ENCODE measurements around the gene ERC2. TPM values are rescaled to one million over a fixed set of nuclear protein-coding genes. Genes with fewer than 3 reads are reported as not detected.

The ERC2 gene
- total RNA-seq, 1 donor from 2014 or later, result 7.4 TPM

- H3K4me1 Mint-ChIP-seq (ENCODE audit: low read depth, unreplicated experiment), result no peaks in the 10 kb centered on the region
- no peak for TF ChIP-seq CTCF (IDR thresholded peaks at IDR 0.05; ENCODE audit: insufficient read depth, low read depth, low read length)
- no peak for TF ChIP-seq EZH2 (IDR thresholded peaks at IDR 0.05; ENCODE audit: insufficient read depth, low read length)
- Histone ChIP-seq H3K4me3 (ENCODE audit: insufficient read depth, low read depth, low read length) (no peak overlapping the region), H2AFZ (ENCODE audit: low read depth, low read length) (no peak overlapping the region), H4K20me1 (ENCODE audit: insufficient read depth, low read length) (no peaks in the 10 kb centered on the region), H3K9ac (ENCODE audit: low read length) (no peak overlapping the region), H3K4me2 (ENCODE audit: low read length) (no peak overlapping the region), H3K4me1 (ENCODE audit: insufficient read depth, low read length) (no peaks in the 10 kb centered on the region), H3K27ac (ENCODE audit: low read depth, low read length) (no peak overlapping the region), H3K27me3 (ENCODE audit: insufficient read depth, low read length) (no peaks in the 10 kb centered on the region), H3K9me3 (ENCODE audit: insufficient read depth, low read depth, low read length) (no peaks in the 10 kb centered on the region), H3K79me2 (ENCODE audit: insufficient read depth, low read length) (no peaks in the 10 kb centered on the region), H3K36me3 (ENCODE audit: insufficient read depth, low read length) (no peaks in the 10 kb centered on the region)
- no peak for FAIRE-seq
- no peaks in the 10 kb centered on the region for H3K36me3 Mint-ChIP-seq (ENCODE audit: low read depth, unreplicated experiment)
- no peaks in the 10 kb centered on the region for H3K9me3 Mint-ChIP-seq (ENCODE audit: unreplicated experiment)
- no peak for DNase-seq (ENCODE audit: low read depth)
- H3K27me3 Mint-ChIP-seq (ENCODE audit: low read depth, unreplicated experiment), result no peaks in the 10 kb centered on the region
- no peak overlapping the region for H3K4me3 Mint-ChIP-seq (ENCODE audit: unreplicated experiment)
- H3K27ac Mint-ChIP-seq (ENCODE audit: unreplicated experiment), result no peak overlapping the region
These were observed 408.5 kb downstream of the ERC2 start for GRCh38 chr3:56059731-56060130.

GRCh38 chr3:56055951-56056350, 412.3 kb downstream of the ERC2 start:
- Histone ChIP-seq H4K20me1 (ENCODE audit: insufficient read depth, low read length) (no peaks in the 10 kb centered on the region), H3K79me2 (ENCODE audit: insufficient read depth, low read length) (no peaks in the 10 kb centered on the region), H3K9ac (ENCODE audit: low read length) (no peak overlapping the region), H3K4me1 (ENCODE audit: insufficient read depth, low read length) (no peaks in the 10 kb centered on the region), H3K36me3 (ENCODE audit: insufficient read depth, low read length) (no peaks in the 10 kb centered on the region), H3K27ac (ENCODE audit: low read depth, low read length) (no peak overlapping the region), H3K4me3 (ENCODE audit: insufficient read depth, low read depth, low read length) (no peak overlapping the region), H3K4me2 (ENCODE audit: low read length) (no peak overlapping the region), H3K9me3 (ENCODE audit: insufficient read depth, low read depth, low read length) (no peaks in the 10 kb centered on the region), H2AFZ (ENCODE audit: low read depth, low read length) (no peak overlapping the region), H3K27me3 (ENCODE audit: insufficient read depth, low read length) (no peaks in the 10 kb centered on the region)
- Mint-ChIP-seq H3K4me3 (ENCODE audit: unreplicated experiment) (no peak overlapping the region), H3K27ac (ENCODE audit: unreplicated experiment) (no peak overlapping the region), H3K9me3 (ENCODE audit: unreplicated experiment) (no peaks in the 10 kb centered on the region), H3K4me1 (ENCODE audit: low read depth, unreplicated experiment) (no peaks in the 10 kb centered on the region), H3K36me3 (ENCODE audit: low read depth, unreplicated experiment) (no peaks in the 10 kb centered on the region), H3K27me3 (ENCODE audit: low read depth, unreplicated experiment) (peaks cover 2% of the 10 kb centered on the region)
- FAIRE-seq (no peak), DNase-seq (ENCODE audit: low read depth) (no peak)
- no peak for TF ChIP-seq CTCF (IDR thresholded peaks at IDR 0.05; ENCODE audit: insufficient read depth, low read depth, low read length)
- no peak for TF ChIP-seq EZH2 (IDR thresholded peaks at IDR 0.05; ENCODE audit: insufficient read depth, low read length)

- no peak overlapping the region for H3K27ac Mint-ChIP-seq (ENCODE audit: unreplicated experiment)
- H3K4me3 Mint-ChIP-seq (ENCODE audit: unreplicated experiment), result no peak overlapping the region
- peaks cover 2% of the 10 kb centered on the region for H3K27me3 Mint-ChIP-seq (ENCODE audit: low read depth, unreplicated experiment)
- H3K36me3 ChIP-seq (ENCODE audit: insufficient read depth, low read length), result no peaks in the 10 kb centered on the region
- no peak overlapping the region for H3K4me3 ChIP-seq (ENCODE audit: insufficient read depth, low read depth, low read length)
- no peaks in the 10 kb centered on the region for H3K27me3 ChIP-seq (ENCODE audit: insufficient read depth, low read length)
- H3K9ac ChIP-seq (ENCODE audit: low read length), result no peak overlapping the region
- H2AFZ ChIP-seq (ENCODE audit: low read depth, low read length), result no peak overlapping the region
- no peak overlapping the region for H3K4me2 ChIP-seq (ENCODE audit: low read length)
- no peak for DNase-seq (ENCODE audit: low read depth)
- TF ChIP-seq CTCF (IDR thresholded peaks at IDR 0.05; ENCODE audit: insufficient read depth, low read depth, low read length) (no peak), EZH2 (IDR thresholded peaks at IDR 0.05; ENCODE audit: insufficient read depth, low read length) (no peak)
- no peaks in the 10 kb centered on the region for H3K36me3 Mint-ChIP-seq (ENCODE audit: low read depth, unreplicated experiment)
- H3K79me2 ChIP-seq (ENCODE audit: insufficient read depth, low read length), result no peaks in the 10 kb centered on the region
- no peak for FAIRE-seq
- H3K4me1 Mint-ChIP-seq (ENCODE audit: low read depth, unreplicated experiment), result no peaks in the 10 kb centered on the region
- no peaks in the 10 kb centered on the region for H3K4me1 ChIP-seq (ENCODE audit: insufficient read depth, low read length)
- no peak overlapping the region for H3K27ac ChIP-seq (ENCODE audit: low read depth, low read length)
- no peaks in the 10 kb centered on the region for H3K9me3 ChIP-seq (ENCODE audit: insufficient read depth, low read depth, low read length)
- H3K9me3 Mint-ChIP-seq (ENCODE audit: unreplicated experiment), result no peaks in the 10 kb centered on the region
- H4K20me1 ChIP-seq (ENCODE audit: insufficient read depth, low read length), result no peaks in the 10 kb centered on the region
These were observed 412.7 kb downstream of the ERC2 start for GRCh38 chr3:56055546-56055945.

Data from astrocyte (in vitro differentiated cells and primary cell).